AG04450 (cell line): Measurements from ENCODE around the gene EXT2. TPM values are rescaled to one million over a fixed set of nuclear protein-coding genes. Genes with fewer than 3 reads are reported as not detected.

ENCODE experiments used
- CTCF ChIA-PET: fragments of 300-600, 350-600 bp; formaldehyde crosslinking; extraction: SDS; loops from one replicate; lab custom pipeline; 2022; ENCODE audit warnings: antibody characterized with exemption, inconsistent platforms; lab: Charles Lee
- POLR2A ChIA-PET: fragments of 350-600 bp; formaldehyde crosslinking; extraction: SDS; loops from one replicate; lab custom pipeline; 2021; ENCODE audit warnings: antibody characterized with exemption, inconsistent platforms; lab: Yijun Ruan, JAX
- DNase-seq: peaks from one replicate; pipeline ENCODE4 v3.0.0-alpha.2; 2011; ENCODE audit warnings: low read depth, low spot score
- H3K27ac ChIP-seq: one replicate; pipeline ENCODE4 v1.5.1; 2012; ENCODE audit warnings: low read depth, low read length, control low read depth
- H3K27me3 ChIP-seq: one replicate; pipeline ENCODE4 v1.6.0; 2012; ENCODE audit warnings: low read length; ENCODE audit not compliant: control insufficient read depth, insufficient read depth
- H3K4me3 ChIP-seq: 2 replicates; pipeline ENCODE4 v1.5.1; 2011; ENCODE audit warnings: mild to moderate bottlenecking, low read depth, low read length, control low read depth
- H3K9me3 ChIP-seq: 2 replicates; pipeline ENCODE4 v1.5.1; 2012; ENCODE audit warnings: low read length; ENCODE audit not compliant: control insufficient read depth, insufficient read depth
- polyA plus RNA-seq: library from polyadenylated mRNA; depleted of rRNA; stranded (reverse); fragments of >200 nt; gene quantifications from 2 replicates; pipeline ENCODE4 v1.2.3, GENCODE V29; 2011
- TF ChIP-seq, protein P1 (sequence below): IDR thresholded peaks from 2 replicates; pipeline ENCODE4 v1.5.1; 2011; ENCODE audit warnings: low read depth, low read length, control low read depth, inconsistent platforms

The EXT2 gene
- polyA plus RNA-seq, 1 experiment = 138 TPM

DNA sequence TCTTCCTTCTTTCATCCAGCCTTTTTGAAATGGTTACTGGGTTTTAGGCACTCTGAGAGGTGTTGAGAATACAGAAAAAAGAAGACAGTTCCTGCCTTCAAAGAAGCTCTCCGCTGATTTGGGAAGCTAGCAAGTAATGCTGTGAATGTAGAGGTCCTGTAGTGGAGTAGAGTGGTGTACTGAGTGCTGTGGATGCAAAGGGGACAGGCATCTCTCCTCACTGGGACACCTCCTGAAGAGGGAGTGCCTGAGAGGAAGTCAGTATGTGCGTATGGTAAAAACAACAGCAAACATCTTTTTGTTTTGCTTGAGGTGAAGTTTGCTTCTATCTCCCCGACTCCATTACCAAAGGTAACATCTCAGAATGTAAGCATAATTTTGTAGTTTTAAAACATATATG, 77.5 kb downstream of the EXT2 start:
- ChIA-PET POLR2A (no interaction called here), CTCF (no interaction called here)
- no peak for DNase-seq
- H3K27me3 ChIP-seq = no peaks in the 10 kb centered on the region
- TF ChIP-seq, protein P1, sequence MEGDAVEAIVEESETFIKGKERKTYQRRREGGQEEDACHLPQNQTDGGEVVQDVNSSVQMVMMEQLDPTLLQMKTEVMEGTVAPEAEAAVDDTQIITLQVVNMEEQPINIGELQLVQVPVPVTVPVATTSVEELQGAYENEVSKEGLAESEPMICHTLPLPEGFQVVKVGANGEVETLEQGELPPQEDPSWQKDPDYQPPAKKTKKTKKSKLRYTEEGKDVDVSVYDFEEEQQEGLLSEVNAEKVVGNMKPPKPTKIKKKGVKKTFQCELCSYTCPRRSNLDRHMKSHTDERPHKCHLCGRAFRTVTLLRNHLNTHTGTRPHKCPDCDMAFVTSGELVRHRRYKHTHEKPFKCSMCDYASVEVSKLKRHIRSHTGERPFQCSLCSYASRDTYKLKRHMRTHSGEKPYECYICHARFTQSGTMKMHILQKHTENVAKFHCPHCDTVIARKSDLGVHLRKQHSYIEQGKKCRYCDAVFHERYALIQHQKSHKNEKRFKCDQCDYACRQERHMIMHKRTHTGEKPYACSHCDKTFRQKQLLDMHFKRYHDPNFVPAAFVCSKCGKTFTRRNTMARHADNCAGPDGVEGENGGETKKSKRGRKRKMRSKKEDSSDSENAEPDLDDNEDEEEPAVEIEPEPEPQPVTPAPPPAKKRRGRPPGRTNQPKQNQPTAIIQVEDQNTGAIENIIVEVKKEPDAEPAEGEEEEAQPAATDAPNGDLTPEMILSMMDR = no peak
- H3K4me3 ChIP-seq = no peak overlapping the region
- H3K27ac ChIP-seq = no peak overlapping the region
- H3K9me3 ChIP-seq = no peaks in the 10 kb centered on the region

- ChIA-PET CTCF (no interaction called here), POLR2A (no interaction called here)
- Histone ChIP-seq H3K9me3 (no peaks in the 10 kb centered on the region), H3K4me3 (no peak overlapping the region), H3K27me3 (no peaks in the 10 kb centered on the region), H3K27ac (no peak overlapping the region)
- DNase-seq = no peak
- TF ChIP-seq, protein P1 = no peak
These were observed 79.4 kb downstream of the EXT2 start for GRCh38 chr11:44174842-44175241.

- no peaks in the 10 kb centered on the region for H3K9me3 ChIP-seq
- TF ChIP-seq, protein P1 = no peak
- ChIA-PET CTCF (interaction anchor here (0.6 to 0.8 kb wide), 2 partner anchors 12 to 146 kb away, joined by 3 read pairs; no protein-coding TSS in a partner anchor), POLR2A (no interaction called here)
- no peak for DNase-seq
- H3K27me3 ChIP-seq = no peaks in the 10 kb centered on the region
- H3K4me3 ChIP-seq = no peak overlapping the region
- no peak overlapping the region for H3K27ac ChIP-seq
These were observed 81.2 kb downstream of the EXT2 start for GRCh38 chr11:44176546-44177213.

DNA sequence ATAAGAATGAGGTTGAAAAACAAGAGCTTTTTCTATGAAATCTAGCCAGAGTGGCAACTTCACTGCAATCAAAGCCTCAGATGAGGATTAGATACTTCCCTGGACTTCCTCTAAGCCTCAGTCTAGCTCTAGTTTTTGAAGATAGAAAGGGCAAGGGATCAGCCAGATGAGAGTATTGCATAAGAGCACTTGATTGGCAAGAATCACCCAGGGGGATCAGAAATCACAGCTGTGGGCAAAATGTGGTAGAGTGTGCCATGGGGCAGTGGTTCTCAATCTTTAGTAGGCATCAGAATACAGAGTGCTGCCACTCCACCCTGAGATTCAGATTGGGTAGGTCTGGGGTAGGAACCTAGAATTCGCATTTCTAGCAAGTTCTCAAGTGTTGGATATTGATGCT, 82.4 kb downstream of the EXT2 start:
- CTCF ChIA-PET = interaction anchor here (0.6 to 1.6 kb wide), 7 partner anchors 33 to 149 kb away, joined by 3 to 6 read pairs (median 4); partner anchors contain the start of gene EXT2
- POLR2A ChIA-PET = no interaction called here
- Histone ChIP-seq H3K27ac (no peak overlapping the region), H3K4me3 (no peak overlapping the region), H3K9me3 (no peaks in the 10 kb centered on the region), H3K27me3 (no peaks in the 10 kb centered on the region)
- TF ChIP-seq, protein P1 = no peak
- DNase-seq = no peak

- POLR2A ChIA-PET = no interaction called here
These were observed 82.9 kb downstream of the EXT2 start for GRCh38 chr11:44178381-44178780.

More at GRCh38 chr11:44178381-44178780, 82.9 kb downstream of the EXT2 start:
- peak; percentile 23 for DNase-seq
- H3K27ac ChIP-seq = no peak overlapping the region
- CTCF ChIA-PET = interaction anchor here (0.8 to 1.6 kb wide), 11 partner anchors 29 to 148 kb away, joined by 3 to 6 read pairs (median 3); partner anchors contain the start of gene EXT2
- H3K9me3 ChIP-seq = no peaks in the 10 kb centered on the region
- no peaks in the 10 kb centered on the region for H3K27me3 ChIP-seq
- TF ChIP-seq, protein P1 = peak; percentile 32
- H3K4me3 ChIP-seq = no peak overlapping the region
